8988T (cell line): ENCODE data around the gene ABAT.

Source experiments
- DNase-seq: peaks from one replicate; pipeline ENCODE4 v3.0.0; 2011

Gene ABAT

GRCh38 chr16:8649829-8650554, 24.4 kb upstream of the ABAT start:
- DNase-seq: no peak

- peak; percentile 40 for DNase-seq
Measured at GRCh38 chr16:8651958-8652357, 22.5 kb upstream of the ABAT start.

GRCh38 chr16:8655184-8655717, 19.2 kb upstream of the ABAT start:
- DNase-seq: no peak

DNA sequence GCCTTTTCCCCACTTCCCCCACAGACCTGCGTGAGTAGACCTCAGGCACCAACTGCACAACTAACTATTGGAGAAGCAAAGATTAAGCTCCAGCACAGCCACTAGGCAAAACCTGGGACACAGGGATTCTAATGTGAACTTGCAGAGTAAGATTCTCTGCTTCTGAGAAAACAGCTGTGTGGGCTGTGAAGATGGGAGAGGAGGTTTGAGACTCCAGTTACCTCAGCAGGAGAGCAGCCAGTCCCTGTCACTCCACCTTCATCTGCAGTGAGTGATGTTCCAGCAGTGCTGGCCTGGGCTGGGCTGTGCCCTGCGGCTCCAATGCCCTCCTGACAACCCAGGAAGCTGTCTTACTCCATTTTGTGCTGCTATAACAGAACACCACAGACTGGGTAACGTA, 18.0 kb upstream of the ABAT start:
- DNase-seq: no peak

DNA sequence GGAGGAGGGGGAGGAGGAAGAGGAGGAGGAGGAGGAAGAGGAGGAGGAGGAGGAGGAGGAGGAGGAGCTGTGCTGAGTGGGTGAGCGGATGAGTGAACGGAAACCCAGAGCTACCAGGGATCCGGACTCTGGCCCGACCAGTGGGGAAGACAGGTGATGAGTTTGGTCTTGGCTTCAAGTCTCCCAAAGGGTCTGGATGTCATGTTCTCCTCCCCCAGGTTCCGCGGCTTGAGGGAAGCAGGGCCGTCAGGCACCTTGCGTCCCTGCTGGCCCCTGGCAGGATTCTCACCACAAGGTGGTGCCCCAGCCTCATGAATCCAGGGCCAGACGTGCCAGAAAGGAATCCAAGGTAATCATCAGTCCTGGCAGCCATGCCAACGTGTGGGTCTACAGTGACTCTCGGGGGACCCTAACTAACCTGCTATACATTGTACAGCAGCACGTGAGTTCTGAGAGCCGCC, 13.5 kb upstream of the ABAT start:
- peak; percentile 27 for DNase-seq

DNA sequence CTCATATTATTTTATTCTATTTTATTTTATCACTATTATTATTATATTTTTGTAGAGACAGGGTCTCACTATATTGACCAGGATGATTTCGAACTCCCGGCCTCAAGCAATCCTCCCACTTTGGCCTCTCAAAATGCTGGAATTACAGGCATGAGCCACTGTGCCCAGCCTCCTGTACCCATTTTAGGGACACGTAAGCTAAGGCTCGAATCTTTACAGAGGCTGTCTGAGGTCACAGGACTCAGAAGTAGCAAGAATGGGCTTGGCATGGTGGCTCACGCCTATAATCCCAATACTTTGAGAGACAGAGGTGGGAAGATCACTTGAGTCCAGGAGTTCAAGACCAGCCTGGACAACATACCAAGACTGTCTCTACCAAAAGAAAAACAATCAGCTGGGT, 12.7 kb upstream of the ABAT start:
- DNase-seq: no peak

GRCh38 chr16:8663192-8664089, 11.0 kb upstream of the ABAT start:
- DNase-seq: no peak

- DNase-seq: no peak
Measured at GRCh38 chr16:8665529-8665928, 8.9 kb upstream of the ABAT start.

- DNase-seq: no peak
Measured at GRCh38 chr16:8667492-8667891, 6.9 kb upstream of the ABAT start.

DNA sequence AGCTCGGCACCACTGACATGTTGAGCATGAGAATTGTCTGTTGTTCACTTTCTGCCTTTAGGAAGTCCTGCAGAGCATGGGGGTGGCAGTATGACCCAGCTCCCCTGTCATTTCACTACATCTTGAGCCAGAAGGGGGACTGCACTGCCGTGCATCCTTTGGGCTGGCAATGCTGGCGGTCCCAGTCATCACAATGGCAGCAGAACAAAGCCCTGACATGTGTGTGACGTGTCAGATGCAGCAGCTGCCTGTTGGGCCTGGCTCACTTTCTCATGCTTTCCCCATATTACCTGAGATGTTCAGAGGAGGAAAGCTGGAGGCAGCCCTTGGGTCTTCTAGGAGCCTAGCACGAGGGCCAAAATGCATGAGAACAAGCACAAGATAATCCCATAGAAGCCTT, 6.3 kb upstream of the ABAT start:
- no peak for DNase-seq

- DNase-seq: no peak
Measured at GRCh38 chr16:8669481-8669880, 4.9 kb upstream of the ABAT start.

- no peak for DNase-seq
Measured at GRCh38 chr16:8670014-8670560, 4.3 kb upstream of the ABAT start.

DNA sequence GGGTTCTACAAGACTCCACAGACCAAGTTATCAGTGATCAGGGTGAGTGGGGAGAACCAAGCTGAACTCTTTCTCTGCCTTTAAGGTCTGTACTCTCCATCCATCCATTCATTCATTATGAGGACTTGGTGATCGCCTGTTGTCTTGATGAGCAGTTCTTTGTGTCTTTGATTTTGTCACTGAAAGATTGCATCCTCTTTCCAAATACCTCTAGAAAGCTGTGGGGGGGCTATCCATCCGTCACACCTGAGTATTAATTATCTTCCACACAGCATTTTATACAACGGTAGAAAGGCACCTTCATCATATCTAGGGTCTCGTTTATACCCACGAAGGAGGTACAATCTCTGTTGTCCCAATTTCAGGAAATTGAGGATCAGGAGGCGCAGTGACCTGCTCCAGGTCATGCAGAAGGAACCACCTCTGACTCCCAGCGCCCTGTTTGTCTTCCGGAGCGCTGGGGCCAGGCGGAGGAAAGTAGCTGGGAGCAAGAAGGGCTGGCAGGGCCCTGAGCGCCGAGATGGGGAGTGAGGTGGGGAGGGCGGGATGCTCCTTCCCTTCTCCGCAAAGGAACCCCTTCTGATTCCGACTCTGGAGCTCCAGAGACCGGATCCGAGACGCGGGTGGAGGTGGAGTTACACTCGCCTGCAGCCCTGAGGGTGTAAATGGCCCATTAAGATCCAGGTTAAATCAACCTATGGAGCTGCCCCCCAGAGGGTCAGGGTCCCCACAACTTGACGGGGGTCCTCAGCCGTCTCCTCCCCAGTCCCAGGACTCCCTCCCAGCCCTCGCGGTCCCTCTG, 605 bp upstream of the ABAT start:
- DNase-seq: no peak

DNA sequence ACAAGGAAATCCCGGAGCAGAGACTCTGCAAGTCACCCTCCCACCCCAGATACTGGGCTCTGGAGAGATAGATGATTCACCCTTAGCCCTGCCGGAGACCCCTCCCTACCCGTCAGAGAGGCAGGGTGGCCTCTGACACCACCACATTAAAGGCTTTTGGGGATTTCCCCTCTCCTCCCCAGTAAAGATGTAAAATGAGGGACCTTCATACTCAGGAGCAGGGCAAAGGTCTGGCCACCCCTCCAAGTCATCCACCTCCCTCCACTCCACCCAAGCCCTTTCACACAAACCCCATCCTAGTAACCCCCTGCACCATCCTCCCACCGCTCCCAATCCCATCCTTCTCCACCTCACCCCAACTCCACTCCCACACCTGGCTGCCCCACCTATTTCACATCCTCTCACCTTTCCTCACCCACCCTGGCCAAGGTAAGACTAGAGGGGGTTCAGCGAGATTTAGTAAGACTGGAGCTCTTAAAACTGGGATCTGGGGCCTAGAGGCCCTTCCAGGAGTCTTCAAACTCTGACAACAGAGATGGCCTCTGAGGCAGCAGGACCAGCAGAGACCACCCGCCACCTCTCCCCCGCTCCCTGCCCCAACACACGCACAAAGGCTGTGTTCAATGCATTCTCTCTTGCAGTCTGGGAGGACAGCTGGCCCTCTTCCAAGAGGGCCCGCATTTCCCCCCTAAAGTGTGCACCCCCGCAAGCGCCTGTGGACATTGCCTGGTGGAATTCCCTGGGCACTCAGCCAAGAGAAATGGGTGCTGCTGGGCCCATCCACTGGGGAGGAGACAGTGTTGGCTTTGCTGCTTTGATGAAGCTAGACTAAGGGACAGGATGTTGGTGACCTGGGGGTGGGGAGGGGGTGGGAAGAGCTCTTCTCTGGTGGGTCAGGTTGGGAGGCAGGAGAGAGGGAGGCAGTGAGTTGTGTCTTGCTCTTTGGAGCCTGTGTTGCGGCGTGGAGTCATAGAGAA, 1.1 kb downstream of the ABAT start:
- no peak for DNase-seq

- no peak for DNase-seq
Measured at GRCh38 chr16:8676160-8676547, 1.7 kb downstream of the ABAT start.

GRCh38 chr16:8676737-8677375, 2.4 kb downstream of the ABAT start:
- DNase-seq: no peak

- DNase-seq: no peak
Measured at GRCh38 chr16:8677481-8677880, 3.1 kb downstream of the ABAT start.

GRCh38 chr16:8678068-8678927, 3.9 kb downstream of the ABAT start:
- DNase-seq: no peak

- no peak for DNase-seq
Measured at GRCh38 chr16:8679151-8679550, 4.7 kb downstream of the ABAT start.
